HG02938 (cell line): ENCODE data around the gene ZDHHC21.

Source experiments
- ATAC-seq: cut with Tn5 transposase; IDR thresholded peaks from one replicate; pipeline ENCODE4 v1.9.1; 2021; ENCODE audit warnings: mild to moderate bottlenecking, moderate library complexity; ENCODE audit not compliant: unreplicated experiment

The ZDHHC21 gene

GRCh38 chr9:14618836-14619420 is 74.3 kb downstream of the ZDHHC21 start:
- ATAC-seq, result no peak

- ATAC-seq, result peak; percentile 87
These were observed 76.8 kb downstream of the ZDHHC21 start for GRCh38 chr9:14616188-14616982.

- no peak for ATAC-seq
These were observed 84.7 kb downstream of the ZDHHC21 start for GRCh38 chr9:14608540-14608939.

GRCh38 chr9:14597171-14597799 is 95.9 kb downstream of the ZDHHC21 start:
- ATAC-seq, result no peak

GRCh38 chr9:14593406-14593805 is 99.8 kb downstream of the ZDHHC21 start:
- ATAC-seq, result no peak

- no peak for ATAC-seq
These were observed 101.8 kb downstream of the ZDHHC21 start for GRCh38 chr9:14591411-14591810.

GRCh38 chr9:14585730-14586473 is 107.3 kb downstream of the ZDHHC21 start:
- ATAC-seq, result peak; percentile 100

- ATAC-seq, result no peak
These were observed 108.7 kb downstream of the ZDHHC21 start for GRCh38 chr9:14584571-14584970.

- no peak for ATAC-seq
These were observed 115.2 kb downstream of the ZDHHC21 start for GRCh38 chr9:14578030-14578429.

GRCh38 chr9:14574173-14574572 is 119.1 kb downstream of the ZDHHC21 start:
- ATAC-seq, result no peak

- no peak for ATAC-seq
These were observed 119.9 kb downstream of the ZDHHC21 start for GRCh38 chr9:14573319-14573718.

- ATAC-seq, result no peak
These were observed 127.7 kb downstream of the ZDHHC21 start for GRCh38 chr9:14565352-14566016.

GRCh38 chr9:14563902-14564624 is 129.2 kb downstream of the ZDHHC21 start:
- ATAC-seq, result no peak

- no peak for ATAC-seq
These were observed 131.3 kb downstream of the ZDHHC21 start for GRCh38 chr9:14561929-14562405.
